Measurements from ENCODE around the gene MED12L. TPM values are rescaled to one million over a fixed set of nuclear protein-coding genes. Genes with fewer than 3 reads are reported as not detected.

MED12L gene
- total RNA-seq, 6 experiments from 2014 or later, result 0.05 to 0.64 (median 0.13) TPM; not detected in 1

DNA sequence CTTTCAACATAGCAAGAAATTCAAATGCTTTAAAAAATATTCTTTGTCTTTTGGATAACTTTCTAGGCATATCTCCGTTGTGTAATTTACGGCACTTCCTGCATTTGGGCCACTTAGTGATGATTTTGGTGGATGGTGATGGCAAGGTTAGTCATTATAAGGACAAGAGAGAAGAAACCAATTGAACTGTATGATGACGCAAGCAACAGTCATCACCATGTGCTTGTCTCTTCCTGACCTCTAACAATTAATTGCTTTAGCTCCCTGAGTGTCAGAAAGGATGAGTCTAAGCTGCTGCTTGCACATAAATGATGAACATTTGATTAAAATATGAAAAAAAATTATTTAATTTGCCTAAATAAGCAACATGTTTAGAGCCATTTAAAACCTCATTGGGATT, 310.3 kb downstream of the MED12L start:
- TF ChIP-seq, protein P1, sequence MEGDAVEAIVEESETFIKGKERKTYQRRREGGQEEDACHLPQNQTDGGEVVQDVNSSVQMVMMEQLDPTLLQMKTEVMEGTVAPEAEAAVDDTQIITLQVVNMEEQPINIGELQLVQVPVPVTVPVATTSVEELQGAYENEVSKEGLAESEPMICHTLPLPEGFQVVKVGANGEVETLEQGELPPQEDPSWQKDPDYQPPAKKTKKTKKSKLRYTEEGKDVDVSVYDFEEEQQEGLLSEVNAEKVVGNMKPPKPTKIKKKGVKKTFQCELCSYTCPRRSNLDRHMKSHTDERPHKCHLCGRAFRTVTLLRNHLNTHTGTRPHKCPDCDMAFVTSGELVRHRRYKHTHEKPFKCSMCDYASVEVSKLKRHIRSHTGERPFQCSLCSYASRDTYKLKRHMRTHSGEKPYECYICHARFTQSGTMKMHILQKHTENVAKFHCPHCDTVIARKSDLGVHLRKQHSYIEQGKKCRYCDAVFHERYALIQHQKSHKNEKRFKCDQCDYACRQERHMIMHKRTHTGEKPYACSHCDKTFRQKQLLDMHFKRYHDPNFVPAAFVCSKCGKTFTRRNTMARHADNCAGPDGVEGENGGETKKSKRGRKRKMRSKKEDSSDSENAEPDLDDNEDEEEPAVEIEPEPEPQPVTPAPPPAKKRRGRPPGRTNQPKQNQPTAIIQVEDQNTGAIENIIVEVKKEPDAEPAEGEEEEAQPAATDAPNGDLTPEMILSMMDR (IDR thresholded peaks at IDR 0.05), result no peak
- H3K4me3 Mint-ChIP-seq, result no peak overlapping the region
- H3K36me3 Mint-ChIP-seq (ENCODE audit: low read depth), result no peaks in the 10 kb centered on the region
- peaks cover 35% of the 10 kb centered on the region for H3K4me1 Mint-ChIP-seq (ENCODE audit: low read depth)
- H3K27me3 Mint-ChIP-seq (ENCODE audit: insufficient read depth), result no peaks in the 10 kb centered on the region; the same call in 1 of the 2 replicates
- DNase-seq, result peak; percentile 81
- H3K9me3 Mint-ChIP-seq, result no peaks in the 10 kb centered on the region
- peak overlapping the region; percentile 12; the same call in 1 of the 2 replicates for H3K27ac Mint-ChIP-seq

DNA sequence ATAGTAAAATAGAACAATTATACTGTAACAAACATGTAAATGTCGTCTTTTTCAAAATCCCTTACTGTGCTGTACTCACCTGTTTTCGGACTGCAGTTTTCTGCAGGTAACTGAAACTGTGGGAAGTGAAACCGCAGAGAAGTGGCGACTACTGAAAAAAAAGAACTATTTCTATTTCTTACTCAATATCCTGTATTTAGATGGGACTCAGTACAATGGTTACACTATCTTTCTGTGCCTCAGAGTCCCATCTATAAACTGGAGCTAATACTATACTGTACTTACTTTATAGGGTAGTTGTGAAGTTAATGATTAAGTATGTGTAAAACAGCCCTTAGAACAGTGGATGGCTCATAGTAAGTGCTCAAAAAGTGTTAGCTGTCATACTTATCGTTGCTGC, 313.4 kb downstream of the MED12L start:
- H3K4me3 Mint-ChIP-seq, result no peak overlapping the region

DNA sequence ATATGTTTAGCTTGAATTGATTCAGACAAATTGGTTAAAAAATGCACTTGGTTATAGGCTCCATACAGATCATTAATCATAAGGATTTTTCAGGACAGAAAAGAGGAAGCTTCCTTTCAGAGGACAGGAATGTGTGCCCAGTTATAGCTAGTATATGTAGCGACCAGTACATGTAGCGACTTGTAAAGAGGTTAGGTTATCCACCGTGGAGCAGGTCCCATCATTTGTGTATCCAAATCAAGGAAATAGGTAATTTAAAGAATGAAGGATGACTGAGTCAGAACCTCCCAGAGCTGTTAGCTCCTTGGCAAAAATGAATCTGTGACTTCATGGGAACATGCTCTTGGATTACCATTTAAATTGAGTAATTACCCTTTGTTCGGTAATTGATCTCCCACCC, 314.9 kb downstream of the MED12L start:
- Mint-ChIP-seq H3K4me3 (no peak overlapping the region), H3K27ac (no peak overlapping the region), H3K9me3 (no peaks in the 10 kb centered on the region), H3K36me3 (ENCODE audit: low read depth) (no peaks in the 10 kb centered on the region), H3K27me3 (ENCODE audit: insufficient read depth) (no peaks in the 10 kb centered on the region; the same call in 1 of the 2 replicates), H3K4me1 (ENCODE audit: low read depth) (peaks cover 43% of the 10 kb centered on the region)
- DNase-seq, result no peak
- TF ChIP-seq, protein P1 (IDR thresholded peaks at IDR 0.05), result no peak

More for the DNA sequence above, 313.4 kb downstream of the MED12L start:
- DNase-seq, result no peak
- H3K27me3 Mint-ChIP-seq (ENCODE audit: insufficient read depth), result no peaks in the 10 kb centered on the region; the same call in 1 of the 2 replicates
- H3K36me3 Mint-ChIP-seq (ENCODE audit: low read depth), result no peaks in the 10 kb centered on the region
- H3K4me1 Mint-ChIP-seq (ENCODE audit: low read depth), result peaks cover 45% of the 10 kb centered on the region
- H3K9me3 Mint-ChIP-seq, result no peaks in the 10 kb centered on the region
- H3K27ac Mint-ChIP-seq, result no peak overlapping the region
- TF ChIP-seq, protein P1 (IDR thresholded peaks at IDR 0.05), result no peak

DNA sequence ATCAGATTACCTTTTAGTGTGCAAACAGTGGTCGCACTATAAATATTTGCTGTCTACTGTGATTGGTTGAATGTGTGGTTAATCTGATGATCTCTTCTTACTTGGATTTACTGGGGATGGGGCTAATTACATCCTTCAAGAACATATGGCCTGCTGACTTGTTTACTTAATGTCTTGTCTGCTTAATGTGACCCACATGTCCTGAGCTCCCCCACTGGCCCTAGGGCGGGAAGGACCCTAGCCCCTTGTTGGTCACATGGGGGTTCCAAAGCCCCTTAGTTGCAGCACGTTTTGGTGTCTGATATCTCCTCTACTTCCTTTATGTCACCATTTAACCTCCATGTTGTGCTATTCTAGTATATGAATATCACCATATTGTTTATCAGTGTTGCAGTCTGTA, 316.9 kb downstream of the MED12L start:
- Mint-ChIP-seq H3K27me3 (ENCODE audit: insufficient read depth) (no peaks in the 10 kb centered on the region; the same call in 1 of the 2 replicates), H3K27ac (no peak overlapping the region), H3K4me1 (ENCODE audit: low read depth) (peaks cover 36% of the 10 kb centered on the region), H3K36me3 (ENCODE audit: low read depth) (no peaks in the 10 kb centered on the region), H3K4me3 (no peak overlapping the region), H3K9me3 (no peaks in the 10 kb centered on the region)
- TF ChIP-seq, protein P1 (IDR thresholded peaks at IDR 0.05), result no peak
- DNase-seq, result no peak

DNA sequence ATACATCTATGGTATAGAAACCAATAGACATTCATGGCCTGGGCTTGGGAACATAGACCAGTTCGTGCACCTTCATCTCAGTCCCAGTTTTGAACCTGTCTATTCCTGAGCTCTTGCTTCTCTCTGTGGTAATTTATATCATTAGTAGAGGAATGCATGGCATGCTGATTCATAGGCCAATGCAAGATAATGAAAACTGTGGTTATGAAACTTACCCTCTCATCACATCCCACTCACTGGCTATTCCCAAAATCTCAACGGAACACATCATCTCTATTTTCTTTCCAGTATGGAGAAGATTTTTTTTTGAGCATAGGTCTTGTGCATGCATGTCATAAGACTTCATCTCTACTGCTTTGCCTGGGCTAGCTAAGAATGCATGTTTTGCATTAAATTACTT, 317.8 kb downstream of the MED12L start:
- peak overlapping the region; percentile 4; the same call in 1 of the 2 replicates for H3K27ac Mint-ChIP-seq
- peaks cover 36% of the 10 kb centered on the region for H3K4me1 Mint-ChIP-seq (ENCODE audit: low read depth)
- no peaks in the 10 kb centered on the region for H3K9me3 Mint-ChIP-seq
- H3K4me3 Mint-ChIP-seq, result peak overlapping the region; percentile 0; the same call in 1 of the 2 replicates
- no peaks in the 10 kb centered on the region for H3K36me3 Mint-ChIP-seq (ENCODE audit: low read depth)
- H3K27me3 Mint-ChIP-seq (ENCODE audit: insufficient read depth), result no peaks in the 10 kb centered on the region; the same call in 1 of the 2 replicates
- TF ChIP-seq, protein P1 (IDR thresholded peaks at IDR 0.05), result no peak
- DNase-seq, result peak; percentile 62
